Esophagus muscularis mucosa (tissue), 3 donors: ENCODE data around the gene CBX2.

Experiments
- CTCF ChIP-seq, 3 experiments: fragments of 200-600 bp in 2 of 3; fragments of 450-650 bp in 1 of 3; sonication (generic) in 2 of 3; IDR thresholded peaks; one replicate each; pipeline ENCODE4 v1.5.1; 2017 to 2019; ENCODE audit warnings: antibody characterized with exemption in 3 of 3, mild to moderate bottlenecking in 2 of 3, moderate library complexity in 1 of 3
- POLR2AphosphoS5 ChIP-seq, 2 donors: sonication (generic); formaldehyde crosslinking; IDR thresholded peaks; one replicate each; pipeline ENCODE4 v1.6.1; 2017; ENCODE audit warnings: antibody characterized with exemption in 2 of 2

GRCh38 chr17:79806863-79807720, 29.1 kb downstream of the CBX2 start:
- TF ChIP-seq POLR2AphosphoS5 (IDR thresholded peaks at IDR 0.05), result no peak
- no peak for TF ChIP-seq CTCF (IDR thresholded peaks at IDR 0.05)
